BJ (cell line): ENCODE data around the gene MEIS2. TPM values are rescaled to one million over a fixed set of nuclear protein-coding genes. Genes with fewer than 3 reads are reported as not detected.

Experiments
- CTCF ChIA-PET: fragments of 350-600 bp; formaldehyde crosslinking; extraction: SDS; loops from one replicate; lab custom pipeline; 2021; ENCODE audit warnings: antibody characterized with exemption, inconsistent platforms; lab: Yijun Ruan, JAX
- POLR2A ChIA-PET: fragments of 300-600 bp; sonication (Branson Sonifier 250); formaldehyde crosslinking; extraction: SDS; loops from one replicate; lab custom pipeline; 2021; ENCODE audit warnings: antibody characterized with exemption; lab: Charles Lee
- DNase-seq: peaks from one replicate; pipeline ENCODE4 v3.0.0-alpha.2; 2011; ENCODE audit warnings: low read depth
- H3K27me3 ChIP-seq: 2 replicates; pipeline ENCODE4 v1.6.0; 2011; ENCODE audit warnings: low read length; ENCODE audit not compliant: control insufficient read depth, insufficient read depth
- H3K36me3 ChIP-seq: 2 replicates; pipeline ENCODE4 v1.5.1; 2011; ENCODE audit warnings: low read length; ENCODE audit not compliant: control insufficient read depth, insufficient read depth
- H3K4me3 ChIP-seq: 2 replicates; pipeline ENCODE4 v1.5.1; 2011; ENCODE audit warnings: low read depth, mild to moderate bottlenecking, control low read depth, low read length
- CTCF ChIP-seq: IDR thresholded peaks from 2 replicates; pipeline ENCODE4 v1.5.1; 2011; ENCODE audit warnings: low read depth, mild to moderate bottlenecking, control low read depth, inconsistent platforms, low read length, moderate library complexity; ENCODE audit not compliant: insufficient read depth
- polyA plus RNA-seq: library from polyadenylated mRNA; depleted of rRNA; stranded (reverse); fragments of >200 nt; gene quantifications from 2 replicates; pipeline ENCODE4 v1.2.3, GENCODE V29; 2011
- small RNA-seq: library from RNA; depleted of rRNA; stranded (forward); fragments of <200 nt; gene quantifications from one replicate; pipeline ENCODE3, GENCODE V24; 2012; ENCODE audit warnings: low replicate concordance, low read depth; ENCODE audit not compliant: insufficient read length

MEIS2 gene
- polyA plus RNA-seq, 1 experiment = 54.1 TPM

GRCh38 chr15:36850864-36851263 lies 249.5 kb downstream of the MEIS2 start:
- no peak for DNase-seq
- no peaks in the 10 kb centered on the region for H3K27me3 ChIP-seq
- ChIA-PET CTCF (no interaction called here), POLR2A (no interaction called here)
- no peaks in the 10 kb centered on the region for H3K36me3 ChIP-seq
- no peak overlapping the region for H3K4me3 ChIP-seq
- TF ChIP-seq CTCF = no peak

GRCh38 chr15:36845270-36845669 lies 255.1 kb downstream of the MEIS2 start:
- DNase-seq = no peak
- CTCF ChIA-PET = interaction anchor here (1.1 to 1.9 kb wide), 2 partner anchors 9 kb away, joined by 5 to 6 read pairs; no protein-coding TSS in a partner anchor
- POLR2A ChIA-PET = no interaction called here
- H3K36me3 ChIP-seq = no peaks in the 10 kb centered on the region
- H3K4me3 ChIP-seq = no peak overlapping the region
- TF ChIP-seq CTCF = no peak
- H3K27me3 ChIP-seq = no peaks in the 10 kb centered on the region

GRCh38 chr15:36844534-36844998 lies 255.8 kb downstream of the MEIS2 start:
- ChIA-PET POLR2A (no interaction called here), CTCF (interaction anchor here (0.9 to 1.9 kb wide), 3 partner anchors 9 to 14 kb away, joined by 3 to 6 read pairs (median 5); no protein-coding TSS in a partner anchor)
- Histone ChIP-seq H3K27me3 (no peaks in the 10 kb centered on the region), H3K36me3 (no peaks in the 10 kb centered on the region), H3K4me3 (no peak overlapping the region)
- TF ChIP-seq CTCF = 0 out of 2 replicates have a peak, but pooled peaks have one; percentile 11
- DNase-seq = no peak

- no peak for DNase-seq
- TF ChIP-seq CTCF = no peak
- POLR2A ChIA-PET = no interaction called here
- H3K36me3 ChIP-seq = no peaks in the 10 kb centered on the region
- H3K4me3 ChIP-seq = no peak overlapping the region
- CTCF ChIA-PET = interaction anchor here (0.9 kb wide), 1 partner anchor 14 kb away, joined by 3 read pairs; no protein-coding TSS in a partner anchor
- no peaks in the 10 kb centered on the region for H3K27me3 ChIP-seq
Measured at GRCh38 chr15:36843822-36844221, 256.5 kb downstream of the MEIS2 start.

- DNase-seq = no peak
- H3K4me3 ChIP-seq = no peak overlapping the region
- ChIA-PET CTCF (interaction anchor here (1.6 kb wide), 1 partner anchor 43 kb away, joined by 7 read pairs; no protein-coding TSS in a partner anchor), POLR2A (no interaction called here)
- TF ChIP-seq CTCF = no peak
- no peaks in the 10 kb centered on the region for H3K36me3 ChIP-seq
- no peaks in the 10 kb centered on the region for H3K27me3 ChIP-seq
Measured at GRCh38 chr15:36841193-36841592, 259.2 kb downstream of the MEIS2 start.

Small RNAs within 50 kb of the gene (small RNA-seq; reads per million reads assigned to genes)
- gene MIR8063 (not detected), gene RF00012 (not detected), gene RF00019 (not detected)
